Activated T-cell treated with anti-CD3 and anti-CD28 coated beads, Interleukin-2, amount 50 U/mL, for 1 hour (primary cell): ENCODE measurements around the gene COMP.

Experiments
- DNase-seq: peaks from one replicate; pipeline ENCODE4 v3.0.0-alpha.2; 2020

Gene COMP

DNA sequence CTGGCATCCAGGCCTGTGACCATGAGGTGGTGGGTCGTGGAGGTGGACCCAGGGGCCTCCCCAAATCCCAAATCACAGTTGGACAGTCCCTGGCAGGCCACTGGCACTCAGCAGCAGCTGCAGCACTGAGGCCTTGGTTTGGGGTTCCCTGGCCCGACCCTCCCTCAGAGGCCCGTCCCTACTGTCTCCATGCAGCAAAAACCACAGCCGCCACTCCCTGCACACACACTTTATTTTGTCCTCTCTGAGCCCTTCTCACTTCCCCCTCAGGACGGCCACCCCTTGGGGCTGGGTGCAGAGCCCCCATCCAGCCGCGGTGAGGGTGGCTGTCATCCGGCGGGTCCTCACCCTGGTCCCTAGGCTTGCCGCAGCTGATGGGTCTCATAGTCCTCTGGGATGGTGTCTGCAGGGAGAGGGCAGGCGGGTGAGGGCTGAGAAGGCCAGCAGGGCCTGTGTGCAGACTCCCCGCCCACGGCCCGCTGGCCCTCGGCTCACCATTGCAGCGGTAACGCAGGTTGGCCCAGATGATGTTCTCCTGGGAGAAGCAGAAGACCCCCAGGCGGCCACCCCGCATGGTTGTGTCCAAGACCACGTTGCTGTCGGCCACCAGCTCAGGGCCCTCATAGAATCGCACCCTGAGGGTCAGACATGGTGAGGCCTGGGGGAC is 8.4 kb downstream of the COMP start:
- DNase-seq: no peak

DNA sequence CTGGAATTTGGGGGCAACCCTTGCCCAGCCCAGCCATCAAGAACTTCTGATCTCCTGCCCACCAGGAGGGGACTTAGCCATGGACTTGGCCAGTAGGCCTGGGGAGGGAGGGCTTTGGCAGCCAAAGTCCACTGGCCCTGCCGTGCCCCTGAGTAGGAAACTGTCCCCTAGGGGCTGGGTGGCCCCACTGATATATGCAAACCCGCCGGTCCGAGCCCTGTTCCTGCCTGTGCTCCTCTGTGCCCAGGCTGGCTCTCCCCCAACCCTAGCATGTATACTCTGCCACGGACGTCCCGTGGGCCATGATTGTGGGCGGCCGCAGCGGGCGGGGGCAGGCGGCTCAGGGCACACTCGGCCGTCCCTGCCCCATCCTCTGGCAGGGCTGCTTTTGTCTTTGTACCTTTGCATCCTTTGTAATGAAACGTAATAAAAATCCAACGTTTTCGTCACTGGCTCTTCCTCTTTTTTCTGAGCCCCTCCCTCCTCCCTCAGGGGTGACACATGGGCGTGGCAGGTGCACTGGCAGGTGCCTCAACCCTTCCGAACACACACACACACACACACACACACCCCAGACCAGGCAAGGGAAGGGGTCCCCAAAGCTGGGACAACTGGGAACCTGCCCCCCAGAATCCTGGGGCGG is 9.1 kb downstream of the COMP start:
- no peak for DNase-seq

DNA sequence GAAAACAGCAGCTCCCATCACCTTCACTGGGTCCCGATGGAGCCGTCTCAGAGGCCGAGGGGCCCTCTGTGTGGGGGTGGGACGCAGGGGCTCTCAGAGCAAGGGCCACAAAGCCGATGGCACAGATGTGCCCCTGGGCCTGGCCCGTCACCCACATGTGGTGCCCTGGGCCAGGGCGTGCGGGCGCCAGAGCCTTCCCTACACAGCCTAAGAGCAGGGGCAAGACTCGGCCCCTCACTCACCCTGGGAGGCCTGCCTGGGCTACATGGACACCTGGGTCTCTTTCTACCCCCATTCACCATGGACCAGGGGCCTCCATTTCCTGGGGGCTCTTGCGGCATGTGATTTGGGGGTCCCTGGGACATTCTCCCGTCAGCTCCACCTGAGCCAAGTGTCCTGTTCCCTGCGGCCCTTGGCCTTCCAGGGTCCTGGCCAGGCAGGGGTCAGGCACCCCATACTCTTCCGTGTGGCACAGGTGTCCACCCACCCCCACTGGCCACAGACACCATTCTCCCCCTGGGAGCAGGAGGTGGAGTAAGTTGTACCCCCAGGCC is 10.0 kb downstream of the COMP start:
- DNase-seq: no peak

DNA sequence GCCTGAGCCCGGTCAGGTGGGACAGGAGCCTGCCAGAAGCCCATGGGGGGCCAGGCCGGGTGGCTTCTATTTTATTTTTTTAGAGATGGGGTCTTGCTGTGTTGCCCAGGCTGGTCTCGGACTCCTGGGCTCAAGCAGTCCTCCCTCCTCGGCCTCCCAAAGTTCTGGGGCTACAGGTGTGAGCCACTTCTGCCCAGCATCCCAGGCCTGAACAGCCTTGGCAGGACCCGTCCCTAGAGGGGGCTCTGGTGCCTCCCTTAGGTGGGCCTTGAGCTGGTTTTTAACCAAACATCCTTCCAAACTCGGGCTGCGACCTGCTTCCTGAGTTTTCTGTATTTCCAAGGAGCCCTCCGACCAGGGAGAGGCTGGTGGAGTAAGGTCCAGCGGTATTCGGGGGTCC is 10.5 kb downstream of the COMP start:
- DNase-seq: no peak

DNA sequence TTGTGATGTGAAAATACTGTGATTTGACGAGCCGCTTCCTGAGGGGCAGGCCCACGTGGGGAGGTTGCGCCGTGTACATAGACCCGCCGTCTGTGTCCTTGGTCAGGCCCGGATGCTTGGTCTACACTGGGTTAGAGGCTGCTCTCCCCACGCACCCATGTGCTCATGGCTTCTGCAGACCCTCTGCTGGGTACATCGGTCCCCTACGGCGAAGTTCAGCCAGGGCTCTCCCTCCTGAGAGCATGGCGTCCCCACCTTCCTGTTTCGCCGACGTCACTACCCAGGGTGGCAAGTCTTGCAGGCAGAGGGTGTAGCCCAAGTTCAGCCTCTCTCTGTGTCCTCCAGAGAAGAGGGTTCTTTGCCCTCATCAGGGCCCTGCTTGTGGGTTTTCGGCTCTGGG is 11.0 kb downstream of the COMP start:
- DNase-seq: no peak

DNA sequence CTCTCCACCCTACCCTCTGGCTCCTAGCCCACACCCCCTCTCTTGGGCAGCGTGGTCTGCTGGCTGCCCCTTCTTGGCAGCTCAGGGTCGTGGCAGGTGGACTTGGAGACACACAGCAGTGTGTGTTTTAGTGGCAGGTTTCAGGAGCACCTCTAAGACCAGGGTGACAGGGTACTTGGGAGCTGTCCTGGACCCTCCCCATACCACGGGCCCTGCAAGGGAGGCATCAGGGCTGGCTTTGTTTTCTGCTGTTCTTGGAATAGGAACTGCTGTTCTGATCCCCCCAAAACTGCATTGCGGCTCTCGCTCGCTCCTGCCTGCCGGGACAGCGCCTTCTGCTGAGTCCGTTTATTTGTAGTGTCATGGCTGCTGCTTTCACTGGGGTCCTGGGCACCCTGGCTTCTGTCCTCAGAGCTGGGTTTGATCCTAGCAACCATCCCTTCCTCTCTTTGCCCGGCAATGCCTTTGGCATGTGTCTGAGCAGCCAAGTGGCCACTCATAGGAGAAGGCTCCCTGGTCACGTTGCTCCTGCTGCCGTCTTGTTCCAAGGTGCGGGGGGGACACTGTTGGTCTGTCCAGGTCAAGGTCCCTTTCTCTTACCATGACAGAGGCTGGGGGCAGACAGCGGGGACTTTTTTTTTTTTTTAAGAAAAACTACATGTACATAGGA is 12.1 kb downstream of the COMP start:
- no peak for DNase-seq

DNA sequence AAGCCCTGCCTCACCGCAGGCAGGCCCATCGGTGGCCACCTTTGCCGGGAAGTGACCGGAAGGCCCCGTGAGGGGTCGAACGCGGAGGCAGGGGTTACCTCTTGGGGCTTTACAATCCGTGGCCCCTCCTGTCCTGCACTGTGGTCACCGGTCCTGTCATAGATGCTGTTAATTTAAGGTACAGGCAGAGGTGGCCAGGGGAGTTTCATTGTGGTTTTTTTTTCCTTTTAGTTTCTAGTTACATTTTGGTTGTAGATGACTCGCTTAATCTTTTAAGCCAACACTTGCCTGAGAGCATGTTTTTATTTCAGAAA is 13.1 kb downstream of the COMP start:
- no peak for DNase-seq

DNA sequence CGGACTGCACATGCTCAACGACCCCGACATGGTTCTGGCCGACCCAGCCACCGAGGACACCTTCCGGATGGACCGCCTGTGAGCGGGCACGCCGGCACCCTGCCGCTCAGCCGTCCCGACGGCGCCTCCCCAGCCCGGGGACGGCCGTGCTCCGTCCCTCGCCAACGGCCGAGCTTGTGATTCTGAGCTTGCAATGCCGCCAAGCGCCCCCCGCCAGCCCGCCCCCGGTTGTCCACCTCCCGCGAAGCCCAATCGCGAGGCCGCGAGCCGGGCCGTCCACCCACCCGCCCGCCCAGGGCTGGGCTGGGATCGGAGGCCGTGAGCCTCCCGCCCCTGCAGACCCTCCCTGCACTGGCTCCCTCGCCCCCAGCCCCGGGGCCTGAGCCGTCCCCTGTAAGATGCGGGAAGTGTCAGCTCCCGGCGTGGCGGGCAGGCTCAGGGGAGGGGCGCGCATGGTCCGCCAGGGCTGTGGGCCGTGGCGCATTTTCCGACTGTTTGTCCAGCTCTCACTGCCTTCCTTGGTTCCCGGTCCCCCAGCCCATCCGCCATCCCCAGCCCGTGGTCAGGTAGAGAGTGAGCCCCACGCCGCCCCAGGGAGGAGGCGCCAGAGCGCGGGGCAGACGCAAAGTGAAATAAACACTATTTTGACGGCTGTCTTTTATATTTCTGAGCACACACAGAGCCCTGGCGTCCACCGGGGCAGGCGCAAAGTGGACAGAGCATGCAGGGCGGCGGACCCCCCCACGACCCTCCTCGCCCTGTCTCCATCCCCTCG is 13.6 kb downstream of the COMP start:
- DNase-seq: no peak

DNA sequence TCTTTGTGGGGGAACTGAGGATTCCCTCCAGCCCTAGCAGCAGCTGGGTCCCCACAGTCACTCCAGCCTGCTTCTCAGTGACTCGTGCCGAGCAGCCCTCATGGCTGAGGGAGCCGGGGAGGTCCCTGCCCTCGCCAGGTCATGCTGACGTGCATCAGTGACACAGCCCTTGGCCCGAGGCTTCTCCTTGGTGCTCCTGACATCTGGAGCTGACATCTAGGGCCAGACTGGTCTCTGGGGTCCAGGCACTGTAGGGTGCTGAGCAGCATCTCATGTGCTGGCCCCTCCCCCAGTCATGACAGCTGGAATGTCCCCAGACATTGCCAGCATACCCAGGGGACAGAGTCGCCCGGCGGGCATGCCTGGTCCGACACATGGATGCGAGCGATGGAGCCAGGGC is 14.4 kb downstream of the COMP start:
- DNase-seq: no peak

DNA sequence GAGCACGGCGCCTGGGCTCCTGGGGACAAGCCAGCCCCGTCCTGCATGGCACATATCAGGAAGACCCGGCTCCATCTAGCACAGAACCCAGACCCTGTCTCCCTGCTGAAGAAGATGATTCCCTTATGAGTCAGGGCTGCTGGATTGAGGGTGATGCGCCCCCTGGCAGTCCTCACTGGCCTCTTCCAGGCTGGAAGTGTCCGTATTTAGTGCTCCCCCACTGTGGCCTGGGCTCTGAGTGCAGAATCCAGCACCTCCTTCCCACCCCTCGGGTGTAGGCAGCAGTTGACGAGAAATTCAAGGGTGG is 14.9 kb downstream of the COMP start:
- DNase-seq: no peak

DNA sequence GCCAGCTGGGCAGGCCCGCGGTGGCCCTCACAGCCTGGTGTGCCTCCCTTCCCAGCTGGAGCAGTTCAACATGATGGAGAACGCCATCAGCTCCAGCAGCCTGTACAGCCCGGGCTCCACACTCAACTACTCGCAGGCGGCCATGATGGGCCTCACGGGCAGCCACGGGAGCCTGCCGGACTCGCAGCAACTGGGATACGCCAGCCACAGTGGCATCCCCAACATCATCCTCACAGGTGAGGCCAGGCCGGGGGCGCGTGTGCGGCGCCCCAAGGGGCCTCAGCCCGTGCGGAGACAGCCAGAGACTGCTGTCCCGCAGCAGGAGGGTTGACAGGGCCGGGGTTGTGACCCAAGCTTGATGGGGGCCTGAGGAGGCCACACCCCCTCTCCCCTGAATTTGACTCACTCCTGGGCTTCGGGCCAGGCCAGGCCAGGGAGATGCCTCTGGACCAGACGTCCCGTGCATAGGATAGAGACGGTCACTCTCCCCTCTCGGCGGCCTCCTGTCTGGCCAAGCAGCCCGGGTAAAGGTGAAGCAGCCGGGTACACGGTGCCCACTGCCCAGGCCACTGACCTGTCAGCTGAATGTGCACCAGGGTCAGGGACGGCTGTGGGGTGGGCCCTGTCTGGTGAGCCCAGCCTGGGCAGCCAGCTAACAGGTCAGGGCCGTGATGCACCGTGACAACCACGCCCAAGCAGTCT is 15.4 kb downstream of the COMP start:
- DNase-seq: no peak

DNA sequence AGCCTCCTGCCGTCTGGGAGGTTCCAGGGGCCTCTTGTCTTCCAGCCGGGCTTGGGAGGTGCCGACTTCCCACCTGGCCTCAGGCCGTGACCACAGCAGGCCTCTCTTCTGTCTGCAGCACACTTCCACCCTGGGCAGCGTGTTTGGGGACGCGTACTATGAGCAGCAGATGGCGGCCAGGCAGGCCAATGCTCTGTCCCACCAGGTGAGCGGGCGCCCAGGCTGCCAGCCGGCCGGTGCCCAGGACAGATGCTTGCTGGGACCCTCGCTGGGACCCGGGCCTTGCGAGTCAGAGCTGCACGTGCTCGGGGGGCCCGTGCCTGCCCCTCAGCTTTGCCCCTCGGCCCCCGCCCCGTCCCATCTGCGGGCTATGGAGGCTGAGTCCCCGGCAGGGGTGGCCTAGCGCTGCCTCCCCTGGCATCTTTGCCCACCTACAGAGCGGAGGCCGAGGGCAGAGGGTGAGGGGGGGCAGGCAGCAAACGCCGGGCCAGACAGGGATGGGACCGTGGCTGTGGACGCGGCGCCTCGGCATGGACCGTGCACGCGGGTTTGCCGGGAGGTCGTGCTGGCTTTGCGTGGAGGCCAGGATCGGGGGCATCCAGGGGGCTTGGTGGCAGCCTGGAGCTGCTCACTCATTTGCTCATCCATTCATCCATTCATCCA is 16.2 kb downstream of the COMP start:
- no peak for DNase-seq

DNA sequence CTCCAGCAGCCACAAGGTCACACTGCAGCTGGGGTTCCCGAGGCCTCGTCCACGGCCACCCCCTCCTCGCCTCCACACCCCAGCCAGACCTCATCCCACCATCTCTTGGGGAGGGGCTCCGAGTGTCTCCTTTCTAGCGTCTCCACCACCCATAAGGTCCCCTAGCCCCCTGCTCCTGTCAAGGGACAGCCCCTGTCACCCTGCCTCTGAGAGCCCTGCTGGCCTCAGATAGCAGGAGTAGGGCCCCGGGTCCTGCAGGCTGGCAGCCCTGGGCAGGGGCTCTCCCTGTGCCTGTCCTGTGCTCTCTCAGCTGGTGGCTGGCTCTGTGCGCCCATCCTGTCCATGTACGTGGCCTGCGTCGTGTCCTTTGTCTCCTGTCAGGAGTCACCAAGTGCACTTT is 17.0 kb downstream of the COMP start:
- DNase-seq: no peak

DNA sequence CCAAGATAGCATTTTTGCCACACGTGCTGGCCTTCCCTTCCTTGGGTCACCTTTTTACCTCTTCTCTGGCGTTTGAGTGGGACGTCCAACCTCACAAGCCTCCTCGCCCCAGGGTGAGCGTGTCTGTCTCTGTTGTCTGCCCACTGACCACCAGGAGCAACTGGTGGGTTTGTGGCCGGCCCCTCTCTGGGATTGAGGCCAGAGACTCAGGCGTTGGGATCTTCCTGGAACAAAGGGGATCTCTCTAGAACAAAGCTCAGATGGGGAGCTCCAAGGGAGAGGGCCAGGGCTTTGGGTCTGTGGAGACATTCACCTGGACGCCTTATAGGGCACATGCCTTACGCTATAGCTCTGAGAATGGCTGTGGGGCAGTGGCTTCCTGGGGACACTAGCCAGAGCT is 17.4 kb downstream of the COMP start:
- DNase-seq: no peak

DNA sequence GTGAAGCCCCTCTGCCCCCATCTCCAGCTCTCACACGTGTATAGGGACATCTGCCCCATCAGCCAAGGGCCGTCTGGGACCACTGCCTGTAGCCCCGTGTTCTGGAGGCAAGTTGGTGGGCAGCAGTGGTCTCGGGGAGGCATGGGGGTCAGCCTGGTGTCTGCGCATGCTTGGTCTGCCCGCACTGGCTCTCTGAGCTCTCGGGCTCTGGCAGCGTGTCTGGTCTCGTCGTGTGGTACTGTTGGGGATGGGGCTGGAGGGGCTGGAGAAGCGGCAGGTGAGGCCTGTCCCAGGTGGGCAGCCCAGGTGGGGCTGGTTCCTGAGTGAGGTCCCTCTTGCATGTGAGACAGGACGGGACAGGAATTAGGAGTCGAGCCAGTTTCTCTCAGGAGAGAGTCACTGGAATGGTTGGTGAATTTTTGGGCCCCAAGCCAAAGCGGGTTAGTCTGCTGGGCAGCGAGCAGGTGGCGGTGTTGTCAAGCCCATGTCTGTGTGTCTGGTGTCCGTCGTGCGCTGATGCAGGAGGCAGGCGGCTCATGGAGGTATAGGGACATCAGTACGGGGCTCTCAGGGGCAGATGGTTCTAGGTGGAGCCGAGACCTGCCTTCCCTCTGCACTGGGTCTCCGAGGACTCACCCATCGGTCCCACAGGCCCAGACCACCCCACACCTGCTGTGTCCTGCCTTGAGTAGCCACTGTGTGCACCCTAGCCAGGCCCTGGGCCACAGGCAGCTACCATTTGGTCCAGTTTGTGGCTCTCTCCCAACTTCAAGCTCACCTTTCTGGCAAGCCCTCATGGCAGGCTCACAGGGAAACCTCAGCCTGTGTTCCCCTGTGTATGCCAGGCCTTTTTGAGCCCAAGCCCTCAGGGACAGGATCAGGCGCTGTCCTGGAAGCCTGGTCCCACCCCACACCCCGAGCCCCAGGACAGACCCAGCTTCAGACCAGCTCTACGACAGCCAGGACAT is 18.2 kb downstream of the COMP start:
- no peak for DNase-seq

DNA sequence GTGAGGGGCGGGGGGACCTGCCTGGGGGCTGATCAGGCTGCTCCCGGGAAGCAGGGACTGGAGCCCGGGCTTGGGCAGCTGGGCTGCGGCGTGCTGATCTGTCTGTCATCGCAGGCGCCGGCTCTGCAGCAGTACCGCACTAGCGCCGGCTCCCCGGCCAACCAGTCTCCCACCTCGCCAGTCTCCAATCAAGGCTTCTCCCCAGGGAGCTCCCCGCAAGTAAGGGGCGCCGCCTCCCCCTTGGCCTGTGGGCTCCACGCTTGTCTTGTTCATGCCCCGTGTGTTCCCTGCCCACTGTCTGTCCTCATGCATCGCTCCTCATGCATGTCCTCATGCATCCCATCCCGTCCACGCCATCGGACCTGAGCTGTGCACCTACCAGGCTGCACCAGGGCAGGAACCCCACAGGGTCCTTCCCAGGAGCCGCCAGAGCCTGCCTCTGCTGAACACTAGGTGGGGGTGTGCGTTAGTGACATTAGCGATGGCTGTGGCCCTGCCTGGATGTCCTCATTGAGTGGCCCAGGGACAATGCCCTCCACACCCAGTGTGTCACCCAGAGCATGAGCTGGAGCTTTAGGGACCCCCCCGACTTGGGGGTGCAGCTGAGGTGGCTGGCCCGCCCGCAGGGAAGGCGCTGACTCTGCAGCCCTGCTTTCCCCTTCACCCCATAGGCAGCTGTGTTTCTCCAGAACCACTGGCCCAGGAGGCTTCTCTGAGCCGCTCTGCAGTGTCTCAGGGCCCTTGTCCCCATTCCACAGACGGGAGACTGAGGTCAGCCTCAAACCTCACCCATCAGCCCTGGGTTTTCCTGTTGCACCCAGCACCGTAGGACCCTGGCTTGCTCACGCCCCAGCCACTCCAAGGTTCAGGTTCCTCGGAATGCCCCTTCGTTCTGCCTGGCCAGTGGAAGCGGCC is 19.5 kb downstream of the COMP start:
- DNase-seq: no peak

DNA sequence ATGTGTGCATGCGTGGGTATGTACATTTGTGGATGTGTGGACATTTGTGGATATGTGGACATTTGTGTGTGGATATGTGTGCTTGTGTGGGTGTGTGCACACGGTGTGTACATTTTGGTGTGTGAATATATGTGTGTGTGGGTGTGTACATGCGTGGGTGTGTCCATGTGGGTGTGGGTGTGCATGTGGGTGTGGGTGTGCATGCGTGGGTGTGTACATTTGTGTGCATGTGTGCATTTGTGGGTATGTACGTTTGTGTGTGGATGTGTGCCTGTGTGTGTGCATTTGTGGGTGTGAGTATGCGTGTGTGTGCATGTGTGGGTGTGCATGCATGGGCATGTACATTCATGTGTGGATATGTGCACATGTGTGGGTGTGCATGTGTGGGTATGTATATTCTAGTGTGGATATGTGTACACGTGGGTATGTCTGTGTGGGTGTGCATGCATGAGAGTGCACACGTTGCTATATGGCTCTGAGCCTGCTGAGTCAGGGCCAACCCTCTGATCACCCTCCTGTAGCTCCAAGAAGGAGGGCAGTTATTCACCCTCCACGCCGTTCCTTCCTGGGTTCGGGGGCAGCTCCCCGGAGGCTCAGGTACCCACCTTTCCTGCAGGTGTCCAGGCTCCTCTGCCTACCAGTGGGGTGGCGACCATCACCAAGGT is 20.3 kb downstream of the COMP start:
- DNase-seq: no peak

DNA sequence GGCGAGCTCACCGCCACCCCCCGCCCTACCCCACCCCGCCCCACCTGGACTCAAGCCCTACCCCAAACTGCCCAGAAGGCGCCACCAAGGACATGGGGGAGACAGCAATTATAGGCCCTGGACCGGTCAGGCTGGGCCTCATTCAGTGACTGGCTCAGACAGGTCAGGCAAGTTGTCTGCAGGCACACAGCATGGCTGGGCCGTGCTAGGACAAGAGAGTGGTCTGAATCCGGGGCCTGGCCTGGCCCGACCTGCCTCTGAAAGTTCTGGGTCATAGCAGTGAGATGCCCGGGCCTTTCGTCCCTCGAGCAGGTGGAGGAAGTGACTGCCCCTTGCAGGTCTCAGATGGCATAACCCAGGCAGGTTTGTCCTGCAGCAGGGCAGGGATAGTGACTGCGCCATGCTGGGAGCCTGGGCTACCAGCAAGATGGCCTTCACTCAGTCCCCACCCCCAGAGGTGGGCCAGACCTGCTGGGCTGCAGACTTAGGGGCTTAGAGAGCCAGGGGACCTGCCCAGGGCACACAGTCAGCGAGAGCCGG is 21.0 kb downstream of the COMP start:
- no peak for DNase-seq
